Common myeloid progenitor, CD34-positive (primary cell): ENCODE results near the gene CCL25.

ENCODE experiments used
- CTCF ChIA-PET: fragments of 350-600 bp; sonication (Branson Sonifier 250); formaldehyde crosslinking; loops from one replicate; lab custom pipeline; 2021; ENCODE audit warnings: antibody characterized with exemption; lab: Charles Lee
- POLR2A ChIA-PET: fragments of 350-600 bp; sonication (Branson Sonifier 250); formaldehyde crosslinking; loops from one replicate; lab custom pipeline; 2021; ENCODE audit warnings: antibody characterized with exemption; lab: Charles Lee
- DNase-seq, 3 donors: peaks; one replicate each; pipeline versions ENCODE4 v3.0.0 to v3.0.0-alpha.2; 2013
- H3K27ac ChIP-seq, 2 experiments: 1 replicate in 1 of 2; 2 replicates in 1 of 2; pipeline ENCODE4 v1.7.0; 2013; ENCODE audit warnings: inconsistent platforms in 2 of 2, low read length in 2 of 2, mild to moderate bottlenecking in 2 of 2, low read depth in 1 of 2, moderate library complexity in 1 of 2; ENCODE audit not compliant: severe bottlenecking in 2 of 2, insufficient read depth in 1 of 2, poor library complexity in 1 of 2
- H3K27me3 ChIP-seq, 5 experiments: replicated peaks in 2 of 5; 1 replicate in 3 of 5; 2 replicates in 2 of 5; pipeline versions ENCODE4 v1.6.1 to v1.7.0; 2013; ENCODE audit warnings: low read length in 4 of 5, mild to moderate bottlenecking in 2 of 5, moderate library complexity in 2 of 5, inconsistent platforms in 1 of 5; ENCODE audit not compliant: insufficient read depth in 5 of 5, control insufficient read depth in 4 of 5
- H3K36me3 ChIP-seq, 4 experiments: 1 replicate in 2 of 4; 2 replicates in 2 of 4; pipeline versions ENCODE4 v1.6.1 to v1.7.0; 2013; ENCODE audit warnings: low read length in 3 of 4, control low read depth in 1 of 4, mild to moderate bottlenecking in 1 of 4; ENCODE audit not compliant: control insufficient read depth in 4 of 4, insufficient read depth in 4 of 4
- H3K4me1 ChIP-seq, 4 experiments: 1 replicate in 3 of 4; 2 replicates in 1 of 4; pipeline versions ENCODE4 v1.6.1 to v1.7.1; 2013; ENCODE audit warnings: low read length in 3 of 4, mild to moderate bottlenecking in 3 of 4, control low read depth in 1 of 4, inconsistent platforms in 1 of 4, moderate library complexity in 1 of 4; ENCODE audit not compliant: control insufficient read depth in 4 of 4, insufficient read depth in 4 of 4; ENCODE audit errors: control extremely low read depth in 1 of 4
- H3K4me3 ChIP-seq, 7 experiments: 1 replicate in 4 of 7; 2 replicates in 3 of 7; pipeline versions ENCODE4 v1.5.1 to v1.7.0; 2013; ENCODE audit warnings: mild to moderate bottlenecking in 7 of 7, low read length in 6 of 7, moderate library complexity in 6 of 7, inconsistent platforms in 2 of 7, low read depth in 2 of 7, control low read depth in 1 of 7; ENCODE audit not compliant: insufficient read depth in 4 of 7, control insufficient read depth in 1 of 7; ENCODE audit errors: extremely low read depth in 1 of 7
- H3K9me3 ChIP-seq, 5 experiments: 1 replicate in 4 of 5; 2 replicates in 1 of 5; pipeline versions ENCODE4 v1.6.1 to v1.7.1; 2013; ENCODE audit warnings: low read length in 4 of 5, mild to moderate bottlenecking in 2 of 5, inconsistent platforms in 1 of 5, low read depth in 1 of 5, moderate library complexity in 1 of 5; ENCODE audit not compliant: control insufficient read depth in 4 of 5, insufficient read depth in 2 of 5; ENCODE audit errors: control extremely low read depth in 1 of 5
- WGBS: methylation state at CpG from one replicate; pipeline ENCODE4 v1.1.5; 2013; ENCODE audit not compliant: insufficient coverage; 5-methylcytosine and 5-hydroxymethylcytosine counted together

Gene CCL25

DNA sequence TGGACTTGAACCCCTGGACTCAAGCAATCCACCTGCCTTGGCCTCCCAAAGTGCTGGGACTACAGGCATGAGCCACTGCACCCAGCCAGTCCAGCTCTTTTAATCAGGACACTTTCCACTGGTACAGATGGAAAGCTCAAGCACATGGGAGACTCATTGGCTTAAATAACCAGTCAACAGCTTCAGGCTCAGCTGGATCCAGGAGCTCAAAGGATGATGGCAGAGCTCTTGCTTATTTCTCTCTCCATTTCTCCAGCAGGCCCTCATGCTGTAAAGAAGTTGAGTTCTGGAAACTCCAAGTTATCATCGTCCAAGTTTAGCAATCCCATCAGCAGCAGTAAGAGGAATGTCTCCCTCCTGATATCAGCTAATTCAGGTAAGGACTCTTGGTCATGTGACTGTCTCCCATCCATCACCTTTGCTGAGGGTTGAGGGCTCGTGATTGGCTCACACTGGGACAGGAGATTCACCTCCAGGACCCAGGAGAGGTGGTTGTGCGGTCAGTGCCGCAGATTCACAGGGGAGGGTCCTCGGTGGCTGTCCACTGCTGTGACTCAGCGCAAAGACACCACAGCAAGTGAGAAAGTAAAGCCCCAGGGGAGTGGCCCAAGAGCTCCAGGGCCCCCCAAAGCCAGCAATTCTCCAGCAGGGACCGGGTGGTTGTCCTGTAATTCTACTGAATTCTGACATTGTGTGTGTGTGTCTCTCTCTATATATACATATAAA is 5.1 kb downstream of the CCL25 start:
- Histone ChIP-seq H3K4me1 (peaks cover 0 to 2% (median 1%) of the 10 kb centered on the region in 4 experiments), H3K4me3 (no peak overlapping the region), H3K27ac (no peak overlapping the region), H3K9me3 (no peaks in the 10 kb centered on the region), H3K27me3 (no peaks in the 10 kb centered on the region), H3K36me3 (no peaks in the 10 kb centered on the region)
- DNase-seq: no peak
- CTCF ChIA-PET: interaction anchor here (1.6 kb wide), 1 partner anchor 11 kb away, joined by 6 read pairs; no protein-coding TSS in a partner anchor
- WGBS: 83% methylated on average over 6 of the region's 7 CpGs
- POLR2A ChIA-PET: interaction anchor here (1.2 kb wide), 1 partner anchor 15 kb away, joined by 5 read pairs; no protein-coding TSS in a partner anchor

DNA sequence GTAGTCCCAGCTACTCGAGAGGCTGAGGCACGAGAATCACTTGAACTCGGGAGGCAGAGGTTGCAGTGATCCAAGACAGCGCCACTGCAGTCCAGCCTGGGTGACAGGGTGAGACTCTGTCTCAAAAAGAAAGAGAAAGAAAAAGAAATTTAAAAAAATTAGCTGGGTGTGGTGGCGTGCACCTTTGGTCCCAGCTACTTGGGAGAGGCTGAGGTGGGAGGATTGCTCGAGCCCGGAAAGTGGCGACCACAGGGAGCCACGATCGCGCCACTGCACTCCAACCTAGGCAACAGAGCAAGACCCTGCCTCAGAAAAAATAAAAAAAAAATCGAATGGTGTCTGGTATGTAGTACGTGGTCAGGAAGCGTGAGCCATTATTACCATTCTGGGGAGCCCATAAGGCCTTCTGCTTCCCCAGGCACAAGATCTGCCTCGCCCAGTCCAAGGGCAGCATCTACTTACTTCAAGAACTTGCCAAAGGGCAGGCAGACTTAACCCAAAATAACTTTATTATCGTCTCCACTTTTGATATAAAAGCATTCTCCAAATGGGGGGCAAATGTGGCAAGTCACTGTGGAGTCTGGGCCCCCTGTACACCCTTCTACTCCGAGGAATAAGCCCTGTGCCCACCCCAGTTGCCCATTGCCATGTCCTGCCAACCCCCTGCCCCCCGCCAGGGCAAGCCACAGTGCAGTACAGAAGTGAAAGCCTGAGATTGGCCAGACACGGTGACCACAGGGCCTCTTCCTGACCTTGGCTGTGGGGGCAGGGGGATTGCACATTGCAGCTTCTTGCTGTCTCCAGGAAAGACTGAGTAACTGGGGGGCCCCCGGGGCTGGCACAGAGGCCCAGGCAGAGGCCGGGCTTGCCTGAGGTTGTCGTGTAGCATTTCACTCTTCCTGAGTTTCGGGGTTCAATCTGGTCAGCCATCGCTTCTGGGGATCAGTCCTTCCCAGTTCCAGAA is 12.6 kb downstream of the CCL25 start:
- peaks cover 0 to 12% (median 8%) of the 10 kb centered on the region in 4 experiments for H3K4me1 ChIP-seq
- ChIA-PET CTCF (interaction anchor here (1.2 kb wide), 1 partner anchor 29 kb away, joined by 3 read pairs; no protein-coding TSS in a partner anchor), POLR2A (no interaction called here)
- no peaks in the 10 kb centered on the region for H3K36me3 ChIP-seq
- 81% methylated on average over 20 of the region's 24 CpGs for WGBS
- peaks cover 0 to 7% (median 2%) of the 10 kb centered on the region in 5 experiments for H3K9me3 ChIP-seq
- H3K27ac ChIP-seq: no peak overlapping the region
- no peaks in the 10 kb centered on the region for H3K27me3 ChIP-seq
- DNase-seq: no peak
- H3K4me3 ChIP-seq: peak overlapping the region in 1 of 7 experiments; percentile 10

DNA sequence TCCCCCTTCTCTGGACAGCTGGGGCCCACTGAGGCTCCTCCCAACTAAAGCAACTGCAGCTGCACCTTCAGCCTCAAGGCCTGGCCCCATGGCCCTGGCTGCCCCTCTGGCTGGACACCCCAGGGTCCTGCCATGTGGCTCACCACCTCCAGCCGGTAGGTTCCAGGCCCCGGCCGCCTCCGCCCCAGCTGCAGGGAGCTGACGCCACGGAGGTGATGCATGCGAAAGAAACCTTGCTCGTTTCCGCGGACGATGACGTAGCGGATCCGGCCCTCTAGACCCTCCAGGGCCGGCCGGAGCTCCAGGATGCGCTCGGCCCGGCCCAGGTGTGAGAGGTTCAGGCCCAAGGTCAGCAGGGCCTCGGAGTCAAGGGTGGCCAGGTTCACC is 13.3 kb downstream of the CCL25 start:
- 99% methylated on average over 20 of the region's 20 CpGs for WGBS
- no peak overlapping the region for H3K27ac ChIP-seq

DNA sequence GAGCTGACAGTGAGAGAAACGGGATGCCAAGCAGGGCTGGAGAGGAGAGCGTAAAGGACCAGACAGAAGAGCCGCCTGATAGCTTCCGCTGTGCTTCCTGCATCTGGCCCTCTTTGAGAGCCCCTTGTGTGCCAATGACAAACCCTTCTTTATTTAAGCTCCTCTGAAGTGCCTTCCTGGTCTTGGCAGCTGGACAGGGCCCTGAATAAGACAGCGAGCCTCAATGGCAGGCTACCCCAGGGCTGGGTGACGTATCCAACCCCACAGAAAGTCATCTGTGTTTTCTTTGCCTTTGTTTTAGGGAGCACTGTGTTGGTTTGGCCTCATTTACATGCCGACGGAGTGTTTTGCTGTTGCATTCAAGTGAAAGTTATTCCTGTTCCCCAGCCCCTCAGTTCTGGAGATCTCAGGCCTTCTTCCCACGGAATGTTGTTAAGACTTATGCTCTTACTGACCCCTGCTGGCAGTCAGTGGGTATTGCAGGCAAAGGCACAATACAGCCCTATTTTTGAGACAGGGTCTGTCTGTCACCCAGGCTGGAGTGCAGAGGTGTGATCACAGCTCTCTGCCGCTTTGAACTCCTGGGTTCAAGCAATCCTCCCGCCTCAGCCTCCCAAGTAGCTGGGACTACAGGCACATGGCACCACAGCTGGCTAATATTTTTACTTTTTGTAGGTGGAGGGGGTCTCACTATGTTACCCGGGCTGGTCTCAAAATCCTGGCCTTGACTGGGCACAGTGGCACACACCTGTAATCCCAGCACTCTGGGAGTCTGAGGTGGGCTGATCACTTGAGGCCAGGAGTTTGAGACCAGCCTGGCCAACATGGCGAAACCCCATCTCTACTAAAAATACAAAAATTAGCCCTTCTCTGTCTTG is 16.8 kb downstream of the CCL25 start:
- 86% methylated on average over 8 of the region's 13 CpGs for WGBS
- Histone ChIP-seq H3K9me3 (peaks cover 0 to 10% (median 4%) of the 10 kb centered on the region in 5 experiments), H3K27me3 (no peaks in the 10 kb centered on the region)

More for the DNA sequence above, 13.3 kb downstream of the CCL25 start:
- Histone ChIP-seq H3K27me3 (no peaks in the 10 kb centered on the region), H3K36me3 (no peaks in the 10 kb centered on the region), H3K9me3 (peaks cover 0 to 7% (median 2%) of the 10 kb centered on the region in 5 experiments), H3K4me3 (no peak overlapping the region), H3K4me1 (peaks cover 0 to 12% (median 8%) of the 10 kb centered on the region in 4 experiments)
- no peak for DNase-seq
- ChIA-PET POLR2A (interaction anchor here (0.6 kb wide), 1 partner anchor 1131 kb away, joined by 3 read pairs; no protein-coding TSS in a partner anchor), CTCF (interaction anchor here (1.2 kb wide), 1 partner anchor 29 kb away, joined by 3 read pairs; no protein-coding TSS in a partner anchor)

DNA sequence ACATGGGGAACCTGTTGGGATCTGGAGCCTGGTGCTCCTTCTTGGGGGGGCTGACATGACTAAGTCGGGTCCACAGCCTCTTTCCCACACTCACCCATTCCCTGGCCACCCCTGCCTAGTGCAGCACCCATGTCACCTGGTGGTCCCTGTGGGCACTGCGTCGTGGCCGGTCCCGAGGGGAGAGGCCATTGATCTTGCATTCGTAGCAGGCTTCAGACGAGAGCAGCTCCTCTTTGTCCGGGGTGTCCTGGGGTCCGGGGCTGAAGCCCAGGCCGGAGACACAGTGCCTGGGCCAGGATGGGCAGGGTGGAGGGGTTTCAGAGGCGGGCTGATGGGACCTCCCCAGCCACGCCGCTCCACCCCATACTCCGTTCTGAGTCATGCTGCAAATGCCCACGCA is 19.4 kb downstream of the CCL25 start:
- DNase-seq: no peak
- H3K36me3 ChIP-seq: no peaks in the 10 kb centered on the region
- 89% methylated on average over 15 of the region's 15 CpGs for WGBS
- ChIA-PET POLR2A (no interaction called here), CTCF (no interaction called here)
- H3K4me3 ChIP-seq: no peak overlapping the region
- H3K27me3 ChIP-seq: no peaks in the 10 kb centered on the region
- peaks cover 0 to 12% (median 6%) of the 10 kb centered on the region in 5 experiments for H3K9me3 ChIP-seq
- no peak overlapping the region for H3K27ac ChIP-seq
- H3K4me1 ChIP-seq: peaks cover 0 to 22% (median 0%) of the 10 kb centered on the region in 4 experiments

More for the DNA sequence above, 16.8 kb downstream of the CCL25 start:
- Histone ChIP-seq H3K27ac (no peak overlapping the region), H3K4me1 (peaks cover 0 to 34% (median 8%) of the 10 kb centered on the region in 4 experiments), H3K36me3 (no peaks in the 10 kb centered on the region), H3K4me3 (no peak overlapping the region)
- ChIA-PET POLR2A (no interaction called here), CTCF (interaction anchor here (0.7 to 1.5 kb wide), 4 partner anchors 32 to 69 kb away, joined by 3 to 4 read pairs (median 4); no protein-coding TSS in a partner anchor)
- peak in 1 of 3 donors; percentile 22 for DNase-seq

DNA sequence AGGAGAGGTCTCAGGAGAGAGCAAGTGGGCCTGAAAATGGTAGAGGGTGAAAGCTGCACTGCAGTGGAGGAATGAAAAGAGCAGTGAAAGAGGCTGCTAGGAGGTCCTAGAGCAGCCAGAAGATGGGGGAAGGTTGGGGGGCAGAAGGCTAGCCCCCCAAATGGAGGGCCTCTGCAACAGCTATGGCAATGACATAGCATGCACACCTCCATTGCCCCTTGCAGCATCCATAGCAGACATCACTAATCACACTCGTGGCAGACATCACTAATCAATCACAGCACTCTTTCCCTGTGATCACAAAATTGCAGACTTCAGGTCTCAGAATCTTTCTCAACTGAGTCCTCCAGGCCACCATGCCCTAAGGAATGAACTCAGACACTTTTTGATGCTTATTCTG is 21.9 kb downstream of the CCL25 start:
- no peaks in the 10 kb centered on the region for H3K36me3 ChIP-seq
- WGBS: 100% methylated on average over 1 of the region's 1 CpG
- CTCF ChIA-PET: no interaction called here

More for the DNA sequence above, 21.9 kb downstream of the CCL25 start:
- no peak overlapping the region for H3K27ac ChIP-seq
- POLR2A ChIA-PET: no interaction called here
- peaks cover 0 to 22% (median 0%) of the 10 kb centered on the region in 4 experiments for H3K4me1 ChIP-seq
- peaks cover 0 to 8% (median 3%) of the 10 kb centered on the region in 5 experiments for H3K9me3 ChIP-seq
- DNase-seq: no peak
- no peaks in the 10 kb centered on the region for H3K27me3 ChIP-seq
- no peak overlapping the region for H3K4me3 ChIP-seq
